HG02571 (cell line): ENCODE data around the gene OR11H6.
"Not testable (repeated sequence)": the region's sequence is repeated elsewhere in the genome, so short reads cannot be mapped to it uniquely, and the experiment has no call there.

ENCODE experiments used
- ATAC-seq: cut with Tn5 transposase; IDR thresholded peaks from one replicate; pipeline ENCODE4 v1.9.1; 2021; ENCODE audit warnings: mild to moderate bottlenecking, moderate library complexity; ENCODE audit not compliant: unreplicated experiment

The OR11H6 gene

GRCh38 chr14:20223410-20223809, at the start of gene OR11H6:
TSS of gene OR11H6 (plus strand) at chr14:20223710. CDS start at chr14:20223710, 0 bp downstream.
- no peak for ATAC-seq

- ATAC-seq = not testable (repeated sequence)
These were observed 49.3 kb upstream of the OR11H6 start for GRCh38 chr14:20174205-20174604.

GRCh38 chr14:20176330-20176729, 47.2 kb upstream of the OR11H6 start:
- no peak for ATAC-seq

GRCh38 chr14:20177433-20177974, 46.0 kb upstream of the OR11H6 start:
- no peak for ATAC-seq

- ATAC-seq = no peak
These were observed 44.3 kb upstream of the OR11H6 start for GRCh38 chr14:20179218-20179617.

GRCh38 chr14:20179880-20180279, 43.6 kb upstream of the OR11H6 start:
- ATAC-seq = no peak

GRCh38 chr14:20180486-20180885, 43.0 kb upstream of the OR11H6 start:
- no peak for ATAC-seq

- no peak for ATAC-seq
These were observed 39.3 kb upstream of the OR11H6 start for GRCh38 chr14:20184181-20184580.

- no peak for ATAC-seq
These were observed 32.9 kb upstream of the OR11H6 start, which contains the start of gene OR11G2 for GRCh38 chr14:20190596-20190995. TSS of gene OR11G2 (plus strand) at chr14:20190896. CDS start at chr14:20197438, 6,542 bp downstream.

- no peak for ATAC-seq
These were observed 32.1 kb upstream of the OR11H6 start for GRCh38 chr14:20191396-20191795.

GRCh38 chr14:20194101-20194500, 29.4 kb upstream of the OR11H6 start:
- no peak for ATAC-seq

GRCh38 chr14:20195170-20195569, 28.3 kb upstream of the OR11H6 start:
- not testable (repeated sequence) for ATAC-seq

GRCh38 chr14:20195911-20196310, 27.6 kb upstream of the OR11H6 start:
- no peak for ATAC-seq

- ATAC-seq = no peak
These were observed 26.1 kb upstream of the OR11H6 start for GRCh38 chr14:20197459-20197858.

- ATAC-seq = no peak
These were observed 24.5 kb upstream of the OR11H6 start for GRCh38 chr14:20198991-20199390.

GRCh38 chr14:20204721-20205120, 18.8 kb upstream of the OR11H6 start:
- no peak for ATAC-seq

GRCh38 chr14:20209595-20209994, 13.9 kb upstream of the OR11H6 start:
- ATAC-seq = no peak

GRCh38 chr14:20212406-20212805, 11.1 kb upstream of the OR11H6 start:
- ATAC-seq = not testable (repeated sequence)

GRCh38 chr14:20215196-20215595, 8.3 kb upstream of the OR11H6 start:
- no peak for ATAC-seq

GRCh38 chr14:20219033-20219432, 4.5 kb upstream of the OR11H6 start:
- ATAC-seq = no peak

- ATAC-seq = no peak
These were observed 5.2 kb downstream of the OR11H6 start, which contains the start of gene OR11H7 for GRCh38 chr14:20228681-20229080. TSS of gene OR11H7 (plus strand) at chr14:20228981.

- ATAC-seq = not testable (repeated sequence)
These were observed 11.9 kb downstream of the OR11H6 start for GRCh38 chr14:20235415-20235814.

GRCh38 chr14:20247646-20248246, 24.2 kb downstream of the OR11H6 start:
- ATAC-seq = no peak
